Cerebellar nuclear complex (tissue), 1 donor: ENCODE data around the gene KRTAP10-8.
"Not testable (repeated sequence)": the region's sequence is repeated elsewhere in the genome, so short reads cannot be mapped to it uniquely, and the experiment has no call there.

Source experiments
- DNase-seq, 2 experiments: peaks; one replicate each; lab custom pipeline; 2025; lab: John Stamatoyannopoulos, UW

KRTAP10-8 gene

DNA sequence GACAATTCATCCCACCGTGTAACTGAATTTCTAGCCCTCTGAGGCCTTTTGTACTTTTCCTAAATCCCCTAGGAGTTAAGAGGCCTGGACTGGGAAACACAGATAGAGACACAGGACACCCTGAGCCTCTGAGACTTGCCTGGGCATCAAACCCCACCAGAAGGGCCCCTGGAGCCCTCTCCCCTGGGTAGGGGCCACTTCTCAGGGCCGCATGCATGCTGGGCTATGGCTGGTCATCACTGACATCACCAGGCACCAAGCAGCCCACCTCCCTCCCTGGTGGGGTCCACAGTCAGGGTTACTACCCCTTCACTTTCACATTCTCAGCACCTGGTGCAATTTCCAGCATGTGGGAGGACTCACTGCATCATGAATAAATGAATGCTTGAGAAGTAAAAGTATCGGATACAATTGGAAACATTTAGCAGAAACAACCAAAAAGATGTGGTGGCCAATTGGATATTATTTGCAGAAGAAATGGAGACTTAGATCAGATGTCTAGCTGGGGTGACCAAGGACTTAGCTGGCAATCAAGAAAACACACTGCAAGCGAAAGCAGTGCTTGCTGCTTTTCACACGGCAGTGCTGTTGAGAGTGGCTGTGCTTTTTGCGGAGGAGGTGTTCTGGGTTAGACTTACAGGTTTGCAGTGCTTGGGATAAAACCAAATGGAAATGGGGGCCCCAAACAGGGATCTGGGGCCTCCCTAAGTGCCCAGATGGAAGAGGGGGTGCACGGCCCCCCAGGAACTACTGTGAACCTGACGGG lies 12.4 kb upstream of the KRTAP10-8 start:
- DNase-seq: no peak

DNA sequence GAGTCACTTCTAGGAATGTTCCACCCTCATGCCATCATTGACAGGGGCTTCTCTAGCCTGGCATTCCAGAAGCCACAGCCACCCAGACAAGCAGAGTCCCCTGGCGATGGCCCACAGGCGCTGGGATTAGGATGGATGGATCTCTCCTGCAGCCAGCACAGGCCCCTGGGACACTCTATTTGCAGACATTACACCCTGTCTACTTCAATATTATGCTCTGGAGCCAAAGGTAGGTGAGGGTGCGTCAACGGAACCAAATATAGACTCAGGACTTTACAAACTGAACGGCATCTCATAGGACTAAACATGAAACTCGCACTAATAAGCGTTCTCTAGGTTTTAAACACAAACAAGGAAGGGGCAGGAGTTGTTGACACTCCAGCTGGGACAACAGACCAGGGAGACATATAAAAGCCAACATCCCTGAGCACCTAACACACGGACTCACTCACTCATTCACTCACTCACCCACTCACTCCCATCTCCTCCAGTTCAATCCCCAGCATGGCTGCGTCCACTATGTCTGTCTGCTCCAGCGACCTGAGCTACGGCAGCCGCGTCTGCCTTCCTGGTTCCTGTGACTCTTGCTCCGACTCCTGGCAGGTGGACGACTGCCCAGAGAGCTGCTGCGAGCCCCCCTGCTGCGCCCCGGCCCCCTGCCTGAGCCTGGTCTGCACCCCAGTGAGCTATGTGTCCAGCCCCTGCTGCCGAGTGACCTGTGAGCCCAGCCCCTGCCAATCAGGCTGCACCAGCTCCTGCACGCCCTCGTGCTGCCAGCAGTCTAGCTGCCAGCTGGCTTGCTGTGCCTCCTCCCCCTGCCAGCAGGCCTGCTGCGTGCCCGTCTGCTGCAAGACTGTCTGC lies 11.5 kb upstream of the KRTAP10-8 start, which contains the start of gene KRTAP10-7:
Gene KRTAP10-7 (plus strand): TSS at position 480 of the 861 bp plus-strand sequence. CDS start 25 bp downstream, at position 505.
- DNase-seq: not testable (repeated sequence)

DNA sequence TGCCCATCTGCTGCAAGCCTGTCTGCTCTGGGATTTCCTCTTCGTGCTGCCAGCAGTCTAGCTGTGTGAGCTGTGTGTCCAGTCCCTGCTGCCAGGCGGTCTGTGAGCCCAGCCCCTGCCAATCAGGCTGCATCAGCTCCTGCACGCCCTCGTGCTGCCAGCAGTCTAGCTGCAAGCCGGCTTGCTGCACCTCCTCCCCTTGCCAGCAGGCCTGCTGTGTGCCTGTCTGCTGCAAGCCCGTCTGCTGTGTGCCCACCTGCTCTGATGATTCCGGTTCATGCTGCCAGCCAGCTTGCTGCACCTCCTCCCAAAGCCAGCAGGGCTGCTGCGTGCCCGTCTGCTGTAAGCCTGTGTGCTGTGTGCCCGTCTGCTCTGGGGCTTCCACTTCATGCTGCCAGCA lies 10.8 kb upstream of the KRTAP10-8 start:
- not testable (repeated sequence) for DNase-seq

DNA sequence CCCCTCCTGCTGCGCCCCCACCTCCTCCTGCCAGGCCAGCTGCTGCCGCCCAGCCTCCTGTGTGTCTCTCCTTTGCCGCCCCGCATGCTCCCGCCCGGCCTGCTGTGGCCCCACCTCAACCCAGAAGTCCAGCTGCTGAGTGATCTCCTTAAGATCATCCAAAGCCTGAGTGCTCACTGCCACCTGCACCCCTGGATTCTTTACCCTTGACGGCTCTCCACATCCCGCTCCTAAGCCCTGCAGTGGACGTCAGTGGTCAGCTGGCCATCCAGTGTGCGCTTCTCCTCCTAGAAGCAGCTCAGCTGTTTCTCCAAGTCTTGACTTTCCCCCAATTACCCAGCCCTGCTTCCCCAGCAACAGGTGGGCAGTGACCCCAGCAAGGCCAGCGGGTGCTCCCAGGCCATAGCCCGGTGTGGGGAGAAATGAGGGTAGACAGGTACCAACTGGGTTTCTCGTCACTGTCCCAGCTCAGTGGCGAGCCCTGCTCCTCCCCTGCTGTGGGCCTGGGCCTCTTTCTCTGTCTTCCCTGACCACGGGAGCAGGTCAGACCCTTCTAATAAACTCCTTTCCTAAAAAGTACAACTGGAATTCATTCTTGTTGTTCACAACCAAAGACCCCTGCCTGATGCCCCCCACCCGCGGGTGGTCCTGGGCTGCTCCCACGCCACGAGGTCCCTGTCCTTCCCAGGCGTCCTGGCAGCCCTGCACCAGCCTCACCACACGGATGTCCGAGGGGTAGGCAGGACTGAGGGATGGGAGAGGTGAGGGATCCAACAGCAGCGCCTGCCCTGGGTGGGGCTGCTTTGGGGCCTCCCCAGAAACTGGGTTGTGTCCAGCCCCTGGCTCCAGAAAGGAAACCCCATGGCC lies 10.1 kb upstream of the KRTAP10-8 start:
- no peak for DNase-seq

DNA sequence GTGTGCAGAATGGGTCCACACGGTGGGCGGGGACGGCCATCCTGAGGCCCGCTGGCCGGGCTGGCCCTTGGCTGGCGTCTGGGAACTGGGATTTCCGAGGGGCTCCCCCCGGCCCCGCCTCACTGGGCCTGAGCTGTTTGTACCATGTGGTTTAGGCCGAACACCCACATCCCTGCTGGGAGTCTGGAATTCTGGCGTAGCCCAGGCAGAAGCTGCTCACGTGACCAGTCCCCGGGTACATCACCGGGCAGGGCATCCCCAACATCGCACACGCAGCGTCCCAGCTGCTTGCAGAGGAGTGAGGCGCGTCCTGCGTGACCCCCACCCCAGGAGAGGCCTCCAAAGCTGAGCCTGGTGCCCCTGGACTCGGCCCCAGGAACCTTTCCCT lies 9.4 kb upstream of the KRTAP10-8 start:
- no peak for DNase-seq

DNA sequence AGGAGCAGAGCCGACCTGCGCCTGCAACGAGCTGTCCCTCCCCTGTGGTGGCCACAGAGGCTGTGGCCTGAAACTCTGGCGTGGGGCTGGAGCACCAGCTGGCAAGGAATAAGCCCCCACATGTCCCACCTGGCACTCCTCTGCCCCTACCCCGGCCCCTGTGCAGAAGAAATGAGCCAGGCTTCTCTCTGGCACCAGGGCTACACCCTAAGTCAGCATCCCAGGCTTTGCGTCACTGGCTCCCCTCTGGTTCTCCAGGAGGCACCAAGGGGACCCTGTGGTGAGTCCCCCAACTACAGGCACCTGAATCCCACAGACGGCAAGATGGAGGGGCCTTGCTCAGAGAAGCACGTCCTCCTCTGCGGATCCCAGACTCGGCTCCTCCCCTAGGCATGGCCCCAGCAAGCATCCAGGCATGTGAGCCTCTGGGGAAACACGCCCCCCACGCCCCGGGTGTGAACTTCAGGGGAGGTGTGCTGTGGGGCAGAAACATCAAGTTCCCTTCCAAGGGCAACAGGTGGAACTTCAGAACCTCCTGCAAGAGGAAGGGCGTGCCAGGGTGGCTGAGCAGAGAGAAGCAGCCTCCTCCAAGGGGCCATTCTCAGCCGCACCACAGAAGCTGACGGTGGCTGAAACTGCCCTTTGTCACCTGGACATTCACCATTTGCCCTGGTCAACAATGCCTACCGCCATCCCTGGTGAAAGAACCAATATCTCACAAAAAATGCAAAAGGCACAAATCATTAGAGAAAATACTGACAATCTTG lies 8.6 kb upstream of the KRTAP10-8 start:
- no peak for DNase-seq

DNA sequence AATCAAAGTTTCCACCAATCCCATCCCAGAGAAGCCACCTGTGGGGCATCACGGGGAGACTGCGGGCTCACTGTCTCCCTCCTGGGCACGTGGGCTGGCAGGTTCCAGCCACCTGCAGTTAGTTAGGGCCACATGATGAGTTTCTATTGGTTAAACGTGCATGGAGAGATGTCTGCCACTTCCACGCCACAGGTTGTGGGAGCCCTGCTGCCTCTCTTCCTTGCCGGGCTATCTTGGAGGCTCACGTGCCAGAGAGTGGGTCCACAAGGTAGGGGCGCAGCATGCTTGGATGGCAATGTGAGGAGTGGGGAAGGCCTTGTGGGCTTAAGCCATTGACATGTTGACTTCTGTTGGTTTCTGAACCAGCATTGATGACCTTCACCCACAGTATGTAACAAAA lies 8.0 kb upstream of the KRTAP10-8 start:
- DNase-seq: no peak

DNA sequence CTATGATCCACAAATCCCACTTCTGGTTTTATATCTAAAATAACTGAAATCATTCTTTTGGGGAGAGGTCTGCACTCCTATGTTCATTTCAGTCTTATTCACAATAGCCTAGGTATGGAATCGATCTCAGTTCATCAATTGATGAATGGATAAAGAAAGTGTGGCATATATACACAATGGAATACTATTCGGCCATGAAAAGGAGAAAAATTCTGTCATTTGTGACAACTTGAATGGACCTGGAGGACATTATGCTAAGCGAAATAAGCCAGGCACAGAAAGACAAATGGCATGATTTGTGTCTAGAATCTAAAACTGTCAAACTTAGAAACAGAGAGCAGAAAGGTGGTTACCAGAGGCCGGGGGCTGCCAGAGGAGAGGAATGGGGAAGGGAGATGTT lies 5.4 kb upstream of the KRTAP10-8 start:
- DNase-seq: no peak

DNA sequence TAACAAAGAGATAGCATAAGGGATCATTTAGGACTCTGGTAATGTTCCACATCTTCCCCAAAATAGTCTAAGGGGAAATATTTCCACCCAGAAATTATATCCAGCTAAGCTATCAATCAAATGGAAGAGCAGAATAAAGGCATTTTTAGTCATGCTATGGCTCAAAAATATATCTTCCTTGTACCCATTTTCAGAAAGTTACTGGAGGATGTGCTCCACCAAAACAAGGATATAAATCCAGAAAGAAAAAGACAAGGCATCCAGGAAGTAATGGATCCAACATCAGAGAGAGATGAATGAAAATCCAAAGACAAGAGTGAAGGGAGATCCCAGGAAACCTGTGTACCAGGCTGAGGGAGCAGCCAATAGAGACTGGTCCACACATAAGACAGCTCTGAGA lies 2.7 kb upstream of the KRTAP10-8 start:
- no peak for DNase-seq

DNA sequence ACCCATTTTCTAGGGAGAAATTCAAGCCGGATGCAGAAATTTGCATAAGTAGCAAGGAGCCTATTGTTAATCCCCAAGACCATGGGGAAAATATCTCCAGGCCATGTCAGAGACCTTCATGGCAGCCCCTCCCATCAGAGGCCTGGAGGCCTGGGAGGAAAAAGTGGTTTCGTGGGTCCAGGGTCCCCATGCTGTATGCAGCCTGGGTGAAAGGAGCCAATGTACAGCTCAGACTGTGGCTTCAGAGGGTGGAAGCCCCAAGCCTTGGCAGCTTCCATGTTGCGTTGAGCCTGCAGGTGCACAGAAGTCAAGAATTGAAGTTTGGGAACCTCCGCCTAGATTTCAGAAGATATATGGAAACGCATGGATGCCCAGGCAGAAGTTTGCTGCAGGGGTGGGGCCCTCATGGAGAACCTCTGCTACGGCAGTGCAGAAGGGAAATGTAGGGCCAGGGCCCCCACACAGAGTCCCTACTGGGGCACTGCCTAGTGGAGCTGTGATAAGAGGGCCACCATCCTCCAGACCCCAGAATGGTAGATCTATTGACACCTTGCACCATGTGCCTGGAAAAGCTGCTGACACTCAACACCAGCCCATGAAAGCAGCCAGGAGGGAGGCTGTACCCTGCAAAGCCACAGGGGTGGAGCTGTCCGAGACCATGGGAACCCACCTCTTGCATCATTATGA lies 1.6 kb upstream of the KRTAP10-8 start:
- not testable (repeated sequence) for DNase-seq

DNA sequence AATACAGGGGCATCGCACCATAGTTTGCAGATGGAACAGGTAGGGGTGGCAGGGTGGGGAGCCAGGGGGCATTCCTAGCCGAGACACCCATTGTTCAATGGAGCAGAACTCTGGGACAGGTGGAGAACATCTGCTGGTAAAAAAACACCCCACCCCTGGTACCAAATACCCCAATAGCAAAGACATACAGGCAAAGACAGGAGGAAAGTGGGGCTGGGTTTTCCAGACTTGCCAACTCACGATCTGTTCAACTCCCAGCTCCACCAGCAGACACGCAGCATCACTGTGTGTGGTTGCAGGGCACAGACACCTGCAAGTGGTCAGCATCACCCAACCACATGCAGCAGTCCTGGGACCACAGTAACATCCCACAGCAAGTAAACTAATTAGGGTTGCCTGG lies 328 bp upstream of the KRTAP10-8 start:
- no peak for DNase-seq

DNA sequence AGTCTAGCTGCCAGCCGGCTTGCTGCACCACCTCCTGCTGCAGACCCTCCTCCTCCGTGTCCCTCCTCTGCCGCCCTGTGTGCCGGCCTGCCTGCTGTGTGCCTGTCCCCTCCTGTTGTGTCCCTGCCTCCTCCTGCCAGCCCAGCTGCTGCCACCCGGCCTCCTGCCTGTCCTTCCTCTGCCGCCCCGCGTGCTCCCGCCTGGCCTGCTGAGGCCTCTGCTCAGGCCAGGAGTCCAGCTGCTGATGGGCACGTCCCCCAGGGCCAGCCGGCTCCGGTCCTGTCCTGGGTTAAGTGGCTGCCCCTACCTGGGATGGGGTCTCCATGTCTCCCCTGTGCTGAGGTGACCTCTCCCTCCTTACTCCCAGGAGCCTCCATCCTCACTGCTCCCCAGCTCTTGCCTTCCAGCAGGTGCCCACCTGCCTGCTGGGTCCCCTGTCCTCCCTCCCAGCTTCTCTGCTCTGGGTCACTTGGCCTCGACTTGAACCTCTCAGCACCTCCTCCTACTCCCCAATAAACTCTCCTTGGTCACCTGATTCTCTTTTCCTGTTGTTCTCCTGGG lies 870 bp downstream of the KRTAP10-8 start:
- no peak for DNase-seq

DNA sequence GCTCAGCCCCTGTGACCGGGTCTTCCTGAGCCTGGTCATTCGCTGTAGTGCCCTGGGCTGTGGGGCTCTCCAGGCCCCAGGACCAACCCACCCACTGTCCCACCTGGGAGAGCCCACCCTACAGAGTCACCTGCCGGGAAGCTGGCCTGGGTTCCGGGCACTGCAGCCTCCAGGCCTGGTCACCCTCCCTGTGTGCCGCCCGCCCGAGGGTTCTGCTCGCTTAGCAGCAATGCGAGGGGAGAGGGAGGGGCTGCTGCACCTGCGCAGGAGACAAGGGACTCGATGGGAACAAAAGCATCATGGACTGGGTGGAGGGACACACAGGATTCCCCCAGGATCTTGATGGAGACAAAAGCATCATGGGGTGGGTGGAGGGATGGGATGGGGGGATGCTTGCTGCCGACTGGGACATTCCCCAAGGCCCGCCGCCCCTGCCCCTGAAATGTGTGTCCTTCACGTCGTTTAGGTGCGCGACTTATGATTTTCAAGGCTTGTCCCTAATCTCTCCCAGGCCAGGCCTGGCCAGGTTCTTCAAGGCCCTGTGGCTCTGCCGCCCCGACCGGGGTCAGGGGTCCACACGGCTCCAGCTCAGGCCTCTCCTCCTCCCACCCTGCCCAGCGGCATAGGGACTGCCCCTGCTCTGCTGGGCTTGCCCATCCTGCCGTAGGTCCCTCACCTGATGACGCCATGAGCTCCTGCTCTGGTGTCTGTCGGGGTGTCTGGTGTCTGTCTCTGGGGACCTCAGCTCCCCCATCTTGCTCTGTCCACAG lies 1.7 kb downstream of the KRTAP10-8 start:
- DNase-seq: no peak

DNA sequence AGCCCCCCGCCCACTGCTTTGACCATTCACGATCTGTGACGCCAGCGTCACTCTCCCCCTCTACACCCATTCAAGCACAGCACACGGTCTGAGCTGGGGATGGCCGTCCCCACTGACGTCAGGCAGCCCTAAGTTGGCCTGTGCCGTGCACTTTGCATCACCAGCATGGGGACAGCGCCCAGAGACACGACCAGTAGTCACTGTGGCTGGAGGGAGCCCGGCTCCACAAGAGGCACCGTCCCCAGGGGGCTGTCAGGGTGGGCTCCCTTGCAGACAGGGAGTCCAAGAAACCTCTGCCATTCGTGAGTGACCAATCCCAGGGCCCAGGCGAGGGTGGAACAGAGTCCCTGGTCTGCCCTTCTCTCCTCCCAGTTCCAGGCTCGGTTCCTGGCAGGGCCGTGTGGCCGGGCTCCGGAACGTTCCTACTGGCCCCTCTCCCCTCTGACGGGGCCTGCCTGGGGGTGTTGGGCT lies 2.3 kb downstream of the KRTAP10-8 start:
- no peak for DNase-seq

DNA sequence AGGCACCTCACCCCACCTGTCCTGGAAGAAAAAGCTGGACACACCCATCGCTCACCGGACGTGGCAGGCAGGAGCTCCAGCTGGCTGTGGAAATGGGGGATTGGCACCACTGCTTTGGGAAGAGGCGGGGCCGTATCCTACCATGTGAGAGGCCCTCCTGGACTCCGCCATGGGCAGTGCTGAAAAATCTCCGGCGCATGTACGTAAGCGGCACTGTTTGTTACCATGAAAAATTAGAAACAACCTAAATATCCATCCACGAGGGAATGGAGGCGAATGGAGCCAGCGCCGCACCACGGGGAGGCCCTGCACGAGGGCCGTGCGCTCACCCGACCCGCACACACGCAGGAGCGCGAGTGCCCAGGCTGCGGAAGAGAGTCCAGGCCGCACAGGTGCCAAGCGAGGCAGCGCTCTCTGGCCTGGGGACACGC lies 3.1 kb downstream of the KRTAP10-8 start:
- DNase-seq: no peak

DNA sequence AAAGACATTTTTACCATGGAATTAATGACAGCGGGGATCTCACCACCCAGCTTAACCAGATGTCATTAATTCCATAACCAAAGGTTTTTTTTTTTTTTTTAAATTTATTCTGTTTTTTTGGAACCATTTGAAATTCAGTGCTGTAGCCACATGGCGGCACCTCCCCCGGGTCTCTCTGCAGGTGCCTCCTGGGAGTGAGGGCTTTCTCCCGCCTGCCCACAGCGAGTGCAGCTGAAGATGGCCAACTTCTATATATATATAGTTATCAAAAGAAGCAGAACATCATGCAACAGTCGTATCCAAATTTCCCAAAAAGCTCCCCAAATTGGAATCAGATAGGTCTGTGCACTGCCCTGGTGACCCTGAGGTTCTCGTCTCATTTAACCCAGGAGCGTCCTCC lies 3.6 kb downstream of the KRTAP10-8 start:
- no peak for DNase-seq

DNA sequence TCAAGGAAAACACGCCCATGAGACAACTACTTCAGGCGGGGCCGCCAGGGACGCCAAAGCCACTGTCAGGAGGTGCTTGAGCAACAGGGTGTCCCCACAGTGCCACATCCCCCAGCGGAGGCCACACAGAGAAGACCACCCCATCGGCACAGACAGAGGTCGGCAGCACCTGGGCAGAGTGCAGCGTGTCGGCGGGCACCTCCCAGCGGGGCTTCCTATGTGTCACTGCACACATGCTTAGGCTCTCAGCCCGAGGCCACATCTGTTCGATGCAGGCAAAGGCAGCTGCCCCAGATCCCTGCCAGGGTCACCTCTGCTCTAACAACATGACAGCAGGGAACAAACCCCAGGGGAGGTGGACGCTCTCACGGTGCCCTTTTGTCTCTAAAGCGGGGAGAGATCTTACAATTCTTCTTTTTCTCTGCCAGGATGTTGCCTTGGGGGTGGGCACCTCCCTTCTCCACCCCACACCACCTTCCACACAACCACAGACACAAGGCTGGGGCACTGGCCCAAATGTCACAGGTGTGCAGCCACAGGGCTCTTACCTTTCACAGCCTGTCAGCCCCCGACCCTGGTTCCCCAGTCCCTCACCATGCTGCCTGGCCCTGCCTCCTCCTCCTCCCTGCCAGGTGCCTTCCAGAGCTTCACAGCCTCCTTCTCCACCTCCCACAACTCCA lies 4.2 kb downstream of the KRTAP10-8 start:
- no peak for DNase-seq

DNA sequence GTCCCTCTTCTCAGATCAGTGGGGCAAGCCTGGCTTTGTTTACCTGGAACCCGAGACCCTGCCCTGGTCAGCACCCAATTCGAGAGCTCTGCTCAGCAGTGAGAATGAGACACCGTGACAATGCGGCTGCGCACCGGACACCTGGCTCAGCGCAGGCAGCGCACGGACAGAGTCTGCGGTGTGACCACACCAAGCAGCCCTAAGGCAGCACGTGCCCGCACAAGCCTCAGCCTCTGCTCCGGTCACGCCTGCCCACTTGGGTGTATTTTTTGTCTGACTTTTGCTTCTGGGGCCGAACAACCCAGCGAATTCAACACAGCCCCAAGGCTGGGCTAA lies 4.7 kb downstream of the KRTAP10-8 start:
- DNase-seq: no peak

DNA sequence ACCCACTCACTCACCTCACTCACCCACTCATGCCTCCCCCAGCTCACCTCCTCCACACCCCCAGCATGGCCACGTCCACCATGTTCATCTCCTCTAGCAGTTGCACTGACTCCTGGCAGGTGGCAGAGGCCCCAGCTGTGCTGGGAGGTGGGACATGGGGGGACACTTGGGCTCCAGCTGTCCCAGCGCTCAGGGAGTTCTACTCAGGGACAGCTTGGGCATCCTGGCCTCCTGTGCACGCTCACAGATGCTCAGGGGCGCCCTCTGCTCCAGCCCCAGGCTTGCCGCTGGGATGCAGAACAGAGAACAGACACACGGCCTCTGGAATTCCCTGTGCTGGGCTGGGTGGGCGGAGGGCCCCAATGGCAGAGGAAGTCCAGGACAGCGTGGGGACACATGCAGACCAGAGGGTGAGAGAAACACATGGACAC lies 5.2 kb downstream of the KRTAP10-8 start:
- DNase-seq: no peak
